ENCODE measurements around the gene CSF1R.

- TF ChIP-seq CTCF (IDR thresholded peaks at IDR 0.05 in 4 of 5, conservative IDR thresholded peaks at IDR 0.05 in 1 of 5): no peak
- TF ChIP-seq POLR2A (IDR thresholded peaks at IDR 0.05): no peak
Observed at GRCh38 chr5:150118561-150119229, 32.3 kb upstream of the CSF1R start.
